K562 (cell line): ENCODE measurements around the gene SANBR. TPM values are rescaled to one million over a fixed set of nuclear protein-coding genes. Genes with fewer than 3 reads are reported as not detected.

Experiments
- CREM ChIP-seq: IDR thresholded peaks from 2 replicates; pipeline ENCODE4 v1.6.1; 2014; ENCODE audit warnings: antibody characterized with exemption, low read depth
- FOXA1 ChIP-seq: fragments of 450-650 bp; IDR thresholded peaks from 2 replicates; pipeline ENCODE4 v1.6.1; 2016; ENCODE audit warnings: mild to moderate bottlenecking, borderline replicate concordance
- GTF2A2 ChIP-seq: IDR thresholded peaks from 2 replicates; pipeline ENCODE4 v1.6.1; 2016; ENCODE audit warnings: mild to moderate bottlenecking, missing genetic modification characterization, missing compliant biosample characterization
- GTF2E2 ChIP-seq: fragments of 200-800 bp; sonication (Bioruptor generic); IDR thresholded peaks from 2 replicates; pipeline ENCODE4 v1.6.1; 2016; ENCODE audit warnings: missing genetic modification characterization, missing compliant biosample characterization
- HNRNPK ChIP-seq: fragments of 200-400 bp; formaldehyde crosslinking; IDR thresholded peaks from one replicate; pipeline ENCODE4 v1.6.1; 2018; ENCODE audit warnings: mild to moderate bottlenecking, low read depth, low read length; ENCODE audit not compliant: poor library complexity, severe bottlenecking
- MED1 ChIP-seq: sonication (generic); formaldehyde crosslinking; IDR thresholded peaks from 2 replicates; pipeline ENCODE4 v1.8.1; 2023; ENCODE audit warnings: missing genetic modification reagents, borderline replicate concordance
- MYNN ChIP-seq, 2 experiments: sonication (generic); formaldehyde crosslinking in 1 of 2; IDR thresholded peaks; 2 replicates each; pipeline versions ENCODE4 v1.5.0 to v1.6.1; 2016 to 2020; ENCODE audit warnings: antibody characterized with exemption in 1 of 2, missing genetic modification reagents in 1 of 2
- NCOA6 ChIP-seq: fragments of 450-650 bp; IDR thresholded peaks from 2 replicates; pipeline ENCODE4 v1.6.1; 2017; ENCODE audit warnings: mild to moderate bottlenecking
- NR2C1 ChIP-seq, 2 experiments: fragments of 450-650 bp; IDR thresholded peaks; 2 replicates each; pipeline ENCODE4 v1.6.1; 2017; ENCODE audit warnings: mild to moderate bottlenecking in 2 of 2, antibody characterized with exemption in 1 of 2, inconsistent platforms in 1 of 2, missing compliant biosample characterization in 1 of 2, missing genetic modification characterization in 1 of 2
- PHTF2 ChIP-seq: fragments of 250-450 bp; sonication (Bioruptor Pico); IDR thresholded peaks from 2 replicates; pipeline ENCODE4 v1.5.0; 2021; ENCODE audit warnings: mild to moderate bottlenecking
- SMARCA4 ChIP-seq: fragments of 450-650 bp; IDR thresholded peaks from 2 replicates; pipeline ENCODE4 v1.6.1; 2016
- TAF15 ChIP-seq: fragments of 200-400 bp; formaldehyde crosslinking; IDR thresholded peaks from 2 replicates; pipeline ENCODE4 v1.6.1; 2017; ENCODE audit warnings: mild to moderate bottlenecking, low read depth, low read length, moderate library complexity
- THRAP3 ChIP-seq: fragments of 450-650 bp; IDR thresholded peaks from 2 replicates; pipeline ENCODE4 v1.6.1; 2016; ENCODE audit warnings: mild to moderate bottlenecking, inconsistent platforms, borderline replicate concordance
- ZBTB8A ChIP-seq: fragments of 450-650 bp; IDR thresholded peaks from 2 replicates; pipeline ENCODE4 v1.6.1; 2018; ENCODE audit warnings: mild to moderate bottlenecking, moderate library complexity; ENCODE audit not compliant: partially characterized antibody
- ZNF23 ChIP-seq: fragments of 250-450 bp; sonication (Bioruptor Pico); IDR thresholded peaks from 2 replicates; pipeline ENCODE4 v1.4.0; 2020; ENCODE audit warnings: mild to moderate bottlenecking
- ZNF316 ChIP-seq: fragments of 450-650 bp; IDR thresholded peaks from 2 replicates; pipeline ENCODE4 v1.6.1; 2016
- ZNF507 ChIP-seq: conservative IDR thresholded peaks from 2 replicates; pipeline ENCODE4 v1.6.1; 2017; ENCODE audit warnings: missing genetic modification characterization, missing compliant biosample characterization
- ZNF561 ChIP-seq: fragments of 450-650 bp; formaldehyde crosslinking; conservative IDR thresholded peaks from 2 replicates; pipeline ENCODE4 v1.4.0; 2020; ENCODE audit warnings: mild to moderate bottlenecking, moderate library complexity
- ZNF584 ChIP-seq: fragments of 200-800 bp; sonication (Bioruptor generic); IDR thresholded peaks from 2 replicates; pipeline ENCODE4 v1.6.1; 2016; ENCODE audit warnings: low read depth, mild to moderate bottlenecking, missing genetic modification characterization, missing compliant biosample characterization
- ZNF778 ChIP-seq: fragments of 450-650 bp; formaldehyde crosslinking; IDR thresholded peaks from 2 replicates; pipeline ENCODE4 v1.4.0; 2020; ENCODE audit warnings: mild to moderate bottlenecking, moderate library complexity
- polyA plus RNA-seq, 8 experiments: library from polyadenylated mRNA; depleted of rRNA in 4 of 8; stranded (reverse) in 5 of 8; unstranded in 3 of 8; fragments of >200 nt; fragmentation: Nextera tagmentation in 2 of 8; fragmentation: Illumina TruSeq in 1 of 8; extraction: Ambion mirVana in 2 of 8; extraction: Trizol in 1 of 8; gene quantifications; 2 replicates each; pipeline versions ENCODE4 v1.2.1 to v1.2.3, GENCODE V29; 2011 to 2014; ENCODE audit warnings: inconsistent platforms in 1 of 8, missing spikeins in 1 of 8
- total RNA-seq, 7 experiments: library from RNA; depleted of rRNA in 6 of 7; stranded (reverse); fragments of >200 nt in 6 of 7; fragmentation: Illumina TruSeq in 2 of 7; extraction: Trizol in 2 of 7; gene quantifications; 2 replicates each; pipeline versions ENCODE4 v1.2.1 to v1.2.3, GENCODE V29; 2011 to 2021; ENCODE audit warnings: low replicate concordance in 1 of 7
- TF ChIP-seq, protein P1 (sequence below): fragments of 450-650 bp; conservative IDR thresholded peaks from 2 replicates; pipeline ENCODE4 v1.6.1; 2016; ENCODE audit warnings: missing genetic modification characterization, low read depth, mild to moderate bottlenecking, missing compliant biosample characterization, moderate library complexity
- TF ChIP-seq, protein P2 (sequence below): fragments of 250-450 bp; sonication (Bioruptor Pico); IDR thresholded peaks from 2 replicates; pipeline ENCODE4 v1.5.0; 2022; ENCODE audit warnings: mild to moderate bottlenecking
- TF ChIP-seq, protein P3 (sequence below), 2 experiments: IDR thresholded peaks; 2 replicates each; pipeline ENCODE4 v1.6.1; 2011; ENCODE audit warnings: borderline replicate concordance in 1 of 2, control low read depth in 1 of 2, low read depth in 1 of 2, low read length in 1 of 2, mild to moderate bottlenecking in 1 of 2, mixed read lengths in 1 of 2, moderate library complexity in 1 of 2; ENCODE audit not compliant: insufficient read depth in 1 of 2, insufficient read length in 1 of 2, poor library complexity in 1 of 2, severe bottlenecking in 1 of 2; ENCODE audit errors: extremely low read depth in 1 of 2

SANBR gene
- total and polyA plus RNA-seq, 9 of the 15 experiments (the other 6 are each of a cell fraction or from before 2014, with no cell fraction given), result 1.5 to 7.7 (median 6.2) TPM

DNA sequence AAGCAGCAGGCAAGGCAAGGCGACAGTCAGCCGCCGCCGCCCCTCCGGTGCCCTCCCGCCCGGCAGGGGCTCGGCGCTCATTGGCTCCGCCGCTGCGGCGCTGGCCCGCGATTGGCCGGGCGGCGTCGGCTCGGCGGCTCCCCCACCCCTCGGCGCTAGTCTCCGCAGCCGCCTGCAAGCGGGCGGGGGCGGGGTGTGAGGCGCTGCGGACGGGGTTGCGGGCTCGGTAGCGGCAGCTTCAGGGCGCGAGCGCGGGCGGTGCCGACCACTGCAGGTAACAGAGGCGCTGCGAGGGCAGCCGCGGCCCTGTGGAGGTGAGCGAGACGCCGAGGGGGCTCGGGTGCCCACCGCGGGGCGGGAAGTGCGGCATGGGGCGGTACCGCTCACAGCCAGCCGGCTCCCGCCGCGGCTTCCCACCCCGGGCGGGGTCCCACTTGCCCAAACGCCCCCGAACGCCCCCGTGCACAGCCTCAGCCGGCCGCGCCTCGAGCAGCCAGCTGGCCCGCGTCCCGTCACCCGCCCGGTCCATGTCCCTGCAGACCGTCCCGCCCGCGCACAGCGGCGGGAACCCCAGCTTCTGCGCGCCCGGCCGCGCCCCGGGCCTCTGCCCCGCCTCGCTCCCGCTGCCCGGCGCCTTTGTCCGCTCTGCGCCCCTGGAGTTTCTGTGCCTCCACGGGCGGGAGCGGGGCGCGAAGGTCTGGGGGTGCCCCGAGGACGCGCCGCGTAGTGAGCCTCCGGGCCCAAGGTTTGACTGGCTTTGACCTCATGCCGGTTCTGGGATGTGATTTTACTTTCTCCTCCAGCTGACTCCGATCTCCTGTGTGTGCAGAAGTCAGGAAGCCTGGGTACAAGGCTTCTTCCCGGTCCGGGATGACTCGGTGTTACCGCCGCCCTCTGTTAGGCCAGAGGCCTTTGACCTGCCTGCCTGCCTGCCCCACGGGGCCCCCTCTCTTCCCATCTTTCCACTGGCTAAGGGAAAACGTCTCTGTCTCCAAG is at the start of gene SANBR (continued):
- TF ChIP-seq NCOA6, result no peak
- TF ChIP-seq GTF2E2 (tag), result no peak
- TF ChIP-seq ZNF561 (CRISPR knock-in tag), result no peak
- TF ChIP-seq MYNN (IDR thresholded peaks at IDR 0.05), result no peak
- TF ChIP-seq MYNN (CRISPR knock-in tag; IDR thresholded peaks at IDR 0.05), result no peak
- TF ChIP-seq TAF15, result no peak
- no peak for TF ChIP-seq MED1 (CRISPR knock-in tag)
- TF ChIP-seq, protein P1, sequence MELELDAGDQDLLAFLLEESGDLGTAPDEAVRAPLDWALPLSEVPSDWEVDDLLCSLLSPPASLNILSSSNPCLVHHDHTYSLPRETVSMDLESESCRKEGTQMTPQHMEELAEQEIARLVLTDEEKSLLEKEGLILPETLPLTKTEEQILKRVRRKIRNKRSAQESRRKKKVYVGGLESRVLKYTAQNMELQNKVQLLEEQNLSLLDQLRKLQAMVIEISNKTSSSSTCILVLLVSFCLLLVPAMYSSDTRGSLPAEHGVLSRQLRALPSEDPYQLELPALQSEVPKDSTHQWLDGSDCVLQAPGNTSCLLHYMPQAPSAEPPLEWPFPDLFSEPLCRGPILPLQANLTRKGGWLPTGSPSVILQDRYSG (tag), result no peak
- no peak for TF ChIP-seq PHTF2 (CRISPR knock-in tag)
- TF ChIP-seq ZNF316, result no peak
- TF ChIP-seq ZBTB8A, result no peak
- no peak for TF ChIP-seq THRAP3
- no peak for TF ChIP-seq ZNF584
- TF ChIP-seq NR2C1 (IDR thresholded peaks at IDR 0.05), result peak; percentile 51; the same call in 1 of the 2 replicates
- TF ChIP-seq NR2C1 (tag; IDR thresholded peaks at IDR 0.05), result peak; percentile 60; the same call in 1 of the 2 replicates
- no peak for TF ChIP-seq SMARCA4
- TF ChIP-seq ZNF778, result no peak
- TF ChIP-seq ZNF23 (CRISPR knock-in tag), result no peak
- no peak for TF ChIP-seq HNRNPK
- TF ChIP-seq, protein P2, sequence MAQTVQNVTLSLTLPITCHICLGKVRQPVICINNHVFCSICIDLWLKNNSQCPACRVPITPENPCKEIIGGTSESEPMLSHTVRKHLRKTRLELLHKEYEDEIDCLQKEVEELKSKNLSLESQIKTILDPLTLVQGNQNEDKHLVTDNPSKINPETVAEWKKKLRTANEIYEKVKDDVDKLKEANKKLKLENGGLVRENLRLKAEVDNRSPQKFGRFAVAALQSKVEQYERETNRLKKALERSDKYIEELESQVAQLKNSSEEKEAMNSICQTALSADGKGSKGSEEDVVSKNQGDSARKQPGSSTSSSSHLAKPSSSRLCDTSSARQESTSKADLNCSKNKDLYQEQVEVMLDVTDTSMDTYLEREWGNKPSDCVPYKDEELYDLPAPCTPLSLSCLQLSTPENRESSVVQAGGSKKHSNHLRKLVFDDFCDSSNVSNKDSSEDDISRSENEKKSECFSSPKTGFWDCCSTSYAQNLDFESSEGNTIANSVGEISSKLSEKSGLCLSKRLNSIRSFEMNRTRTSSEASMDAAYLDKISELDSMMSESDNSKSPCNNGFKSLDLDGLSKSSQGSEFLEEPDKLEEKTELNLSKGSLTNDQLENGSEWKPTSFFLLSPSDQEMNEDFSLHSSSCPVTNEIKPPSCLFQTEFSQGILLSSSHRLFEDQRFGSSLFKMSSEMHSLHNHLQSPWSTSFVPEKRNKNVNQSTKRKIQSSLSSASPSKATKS (CRISPR knock-in tag), result no peak
- TF ChIP-seq FOXA1, result no peak
- TF ChIP-seq GTF2A2 (tag), result no peak
- TF ChIP-seq CREM, result no peak; the same call in 1 of the 2 replicates
- TF ChIP-seq, protein P3, sequence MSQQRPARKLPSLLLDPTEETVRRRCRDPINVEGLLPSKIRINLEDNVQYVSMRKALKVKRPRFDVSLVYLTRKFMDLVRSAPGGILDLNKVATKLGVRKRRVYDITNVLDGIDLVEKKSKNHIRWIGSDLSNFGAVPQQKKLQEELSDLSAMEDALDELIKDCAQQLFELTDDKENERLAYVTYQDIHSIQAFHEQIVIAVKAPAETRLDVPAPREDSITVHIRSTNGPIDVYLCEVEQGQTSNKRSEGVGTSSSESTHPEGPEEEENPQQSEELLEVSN (IDR thresholded peaks at IDR 0.05; ENCODE audit: borderline replicate concordance in 1 of 2, extremely low read depth in 1 of 2, insufficient read depth in 1 of 2, insufficient read length in 1 of 2, low read depth in 1 of 2, low read length in 1 of 2, poor library complexity in 1 of 2, severe bottlenecking in 1 of 2), result peak; percentile 52 to 88
- no peak for TF ChIP-seq ZNF507 (tag)
